Fibroblast of mammary gland (primary cell): ENCODE results near the gene ZSWIM2.
A peak's percentile ranks its signal among the peaks of the same experiment; 100 is the strongest.
"Not testable (repeated sequence)": the region's sequence is repeated elsewhere in the genome, so short reads cannot be mapped to it uniquely, and the experiment has no call there.

Experiments used
- DNase-seq: peaks from one replicate; pipeline ENCODE4 v3.0.0-alpha.2; 2010; ENCODE audit warnings: low read depth
- H3K4me3 ChIP-seq: 2 replicates; pipeline ENCODE4 v1.5.1; 2011; ENCODE audit warnings: low read depth, mild to moderate bottlenecking, low read length, moderate library complexity; ENCODE audit not compliant: control insufficient read depth
- CTCF ChIP-seq: conservative IDR thresholded peaks from 2 replicates; pipeline ENCODE4 v1.5.1; 2011; ENCODE audit warnings: low read depth, low read length, inconsistent platforms; ENCODE audit not compliant: control insufficient read depth, insufficient read depth

ZSWIM2 gene

GRCh38 chr2:186806591-186806990 lies 42.4 kb downstream of the ZSWIM2 start:
- TF ChIP-seq CTCF = no peak
- H3K4me3 ChIP-seq = no peak overlapping the region
- DNase-seq = no peak

GRCh38 chr2:186798604-186799003 lies 50.4 kb downstream of the ZSWIM2 start:
- H3K4me3 ChIP-seq, DNase-seq: not testable (repeated sequence)

- no peak for DNase-seq
- no peak for TF ChIP-seq CTCF
- no peak overlapping the region for H3K4me3 ChIP-seq
These were observed 64.0 kb downstream of the ZSWIM2 start for GRCh38 chr2:186784930-186785329.

- no peak overlapping the region for H3K4me3 ChIP-seq
- DNase-seq = no peak
These were observed 65.7 kb downstream of the ZSWIM2 start for GRCh38 chr2:186783254-186783653.

DNA sequence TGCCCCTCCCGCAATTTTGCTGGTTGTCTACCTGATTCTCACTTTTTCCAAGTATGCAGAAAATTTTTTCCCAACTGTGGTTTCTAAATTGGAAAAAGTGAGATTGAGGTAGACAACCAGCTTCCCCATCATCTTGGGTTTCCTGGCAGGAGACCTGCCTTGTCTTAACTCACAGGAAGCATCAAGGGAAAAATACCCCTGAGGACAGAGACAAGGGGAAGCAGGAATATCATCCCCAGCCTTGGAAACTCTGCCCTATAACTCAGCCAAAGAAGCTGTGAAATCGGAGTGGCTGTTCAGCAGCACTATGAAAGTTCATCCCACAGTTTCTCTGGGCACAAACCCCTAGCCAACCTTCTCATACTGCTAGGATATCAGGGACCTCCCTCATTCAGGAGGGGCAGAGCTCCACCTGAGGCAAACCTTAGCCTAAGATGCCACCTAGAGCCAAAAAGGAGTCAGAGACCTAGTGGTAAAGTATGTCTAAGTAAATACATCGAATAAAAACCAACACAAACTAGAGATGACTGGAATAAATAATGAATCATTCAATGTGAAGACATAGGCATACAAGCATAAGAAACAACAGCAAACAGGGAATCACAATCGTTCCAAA lies 68.2 kb downstream of the ZSWIM2 start:
- peak; percentile 35 for DNase-seq
- H3K4me3 ChIP-seq = no peak overlapping the region
- peak; percentile 17 for TF ChIP-seq CTCF

More at GRCh38 chr2:186783254-186783653, 65.7 kb downstream of the ZSWIM2 start:
- TF ChIP-seq CTCF = no peak
